HG03097 (cell line): ENCODE data around the gene ACTRT3.
"Not testable (repeated sequence)": the region's sequence is repeated elsewhere in the genome, so short reads cannot be mapped to it uniquely, and the experiment has no call there.

Experiments
- ATAC-seq: cut with Tn5 transposase; IDR thresholded peaks from one replicate; pipeline ENCODE4 v1.9.1; 2021; ENCODE audit not compliant: unreplicated experiment, low FRiP score

ACTRT3 gene

DNA sequence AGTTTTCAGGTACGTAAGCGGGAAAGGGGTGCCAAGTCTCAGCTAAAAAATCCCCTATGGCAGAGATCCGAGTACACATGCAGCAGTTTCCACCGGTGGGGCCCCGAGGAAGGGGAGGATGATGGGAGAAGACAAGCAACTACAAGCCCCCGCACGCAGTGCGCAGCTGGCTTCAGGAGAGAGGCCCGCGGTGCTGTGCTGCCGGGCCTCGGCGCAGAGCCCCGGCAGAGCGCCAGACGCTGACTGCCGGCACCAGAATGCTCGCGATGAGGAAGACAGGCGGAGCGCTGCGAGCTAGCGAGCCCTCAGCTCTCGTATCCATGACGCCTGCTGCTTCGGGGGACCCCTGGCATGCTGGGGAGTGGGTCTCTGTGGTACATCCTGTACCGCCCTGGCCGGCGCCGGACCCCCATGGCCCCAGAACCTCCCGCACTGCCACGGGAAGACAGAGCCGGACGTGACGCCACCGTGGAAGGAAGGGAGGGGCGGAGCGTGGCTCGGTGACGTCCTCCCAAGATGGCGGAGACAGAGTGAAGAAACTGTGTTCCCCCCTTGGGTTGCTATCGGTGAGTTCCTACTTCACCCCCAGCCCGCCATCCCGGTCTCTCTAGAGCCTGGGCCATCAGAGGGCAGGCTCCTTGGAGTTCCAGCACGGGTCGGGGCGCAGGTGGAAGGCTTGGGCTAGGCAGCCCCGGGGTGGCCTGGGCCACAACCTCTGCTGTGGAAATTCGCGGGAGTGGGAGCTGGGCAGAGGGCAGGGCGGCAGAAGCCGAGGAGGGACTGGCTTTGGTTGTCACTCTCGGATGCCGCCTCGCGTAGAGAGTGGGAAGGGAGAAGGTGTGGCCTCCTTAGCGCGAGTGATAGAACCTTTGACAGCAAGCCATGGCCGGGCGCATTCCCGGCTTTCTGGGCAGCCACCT lies 3.8 kb upstream of the ACTRT3 start, which contains the start of gene MYNN:
TSS of gene MYNN (plus strand) at position 500 of the 920 bp plus-strand sequence. CDS start 900 bp downstream, outside the sequence.
- peak; percentile 82 for ATAC-seq

DNA sequence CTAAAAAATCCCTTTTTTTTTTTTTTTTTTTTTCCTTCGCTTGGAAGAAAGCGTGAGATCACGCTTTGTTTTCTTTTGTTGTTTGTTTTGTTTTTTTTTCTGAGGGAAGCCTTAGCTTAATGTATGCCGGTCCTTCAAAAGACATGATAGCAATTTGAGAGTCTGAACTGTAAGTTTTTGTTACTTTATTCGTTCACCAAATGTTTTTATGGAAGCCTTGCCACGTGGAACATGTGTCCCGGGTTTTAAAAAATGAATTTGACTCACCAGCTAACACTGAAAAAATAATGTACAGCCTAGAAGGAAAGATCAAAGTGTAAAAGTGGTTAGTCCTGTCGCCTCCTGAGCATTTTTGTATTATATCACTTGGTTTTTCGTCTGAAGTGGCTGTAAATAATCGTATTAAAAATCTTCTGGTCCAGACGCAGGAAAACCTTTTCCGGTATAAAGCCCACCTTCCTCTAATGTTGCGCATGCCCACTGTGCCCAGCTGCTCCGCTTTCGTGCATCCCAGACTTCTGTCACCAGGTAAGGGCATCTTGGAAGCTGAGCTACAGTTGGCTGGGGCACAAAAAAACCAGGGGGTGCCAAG lies 3.0 kb upstream of the ACTRT3 start:
- ATAC-seq = no peak

DNA sequence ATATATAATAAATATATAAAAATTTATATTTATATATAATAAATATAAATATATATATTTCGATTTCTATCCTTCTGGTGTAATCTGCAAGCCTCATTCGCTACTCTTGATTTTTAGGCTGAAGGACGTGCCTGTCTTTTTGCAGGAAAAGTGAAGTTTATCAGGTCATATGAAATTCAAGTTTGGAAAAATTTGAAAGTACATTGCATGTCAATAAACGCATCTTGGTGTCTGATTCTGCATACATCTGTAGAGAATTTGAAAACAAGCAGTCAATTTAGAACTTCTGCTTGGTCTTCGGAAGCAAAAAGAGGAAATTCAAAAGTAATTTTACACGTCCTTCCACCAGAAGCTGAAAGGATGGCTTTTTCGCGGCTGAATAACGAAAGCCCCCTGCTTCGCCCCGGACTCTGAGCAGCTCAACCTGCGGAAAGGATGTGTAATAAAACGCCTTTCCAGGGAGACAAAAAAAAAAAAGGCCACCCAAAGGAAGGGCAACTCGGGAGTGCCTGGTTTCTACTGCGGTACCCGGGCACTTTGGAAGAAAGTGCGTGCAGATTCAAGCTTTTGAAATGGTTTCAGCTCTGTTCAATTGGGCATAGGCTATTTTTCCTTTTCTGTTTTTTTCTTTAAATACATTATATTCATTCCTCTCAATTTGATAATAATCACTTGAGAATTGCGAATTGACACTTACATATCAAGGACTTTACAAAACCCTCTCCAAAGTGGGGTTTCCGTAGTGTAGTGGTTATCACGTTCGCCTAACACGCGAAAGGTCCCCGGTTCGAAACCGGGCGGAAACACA lies 2.3 kb upstream of the ACTRT3 start:
- no peak for ATAC-seq

DNA sequence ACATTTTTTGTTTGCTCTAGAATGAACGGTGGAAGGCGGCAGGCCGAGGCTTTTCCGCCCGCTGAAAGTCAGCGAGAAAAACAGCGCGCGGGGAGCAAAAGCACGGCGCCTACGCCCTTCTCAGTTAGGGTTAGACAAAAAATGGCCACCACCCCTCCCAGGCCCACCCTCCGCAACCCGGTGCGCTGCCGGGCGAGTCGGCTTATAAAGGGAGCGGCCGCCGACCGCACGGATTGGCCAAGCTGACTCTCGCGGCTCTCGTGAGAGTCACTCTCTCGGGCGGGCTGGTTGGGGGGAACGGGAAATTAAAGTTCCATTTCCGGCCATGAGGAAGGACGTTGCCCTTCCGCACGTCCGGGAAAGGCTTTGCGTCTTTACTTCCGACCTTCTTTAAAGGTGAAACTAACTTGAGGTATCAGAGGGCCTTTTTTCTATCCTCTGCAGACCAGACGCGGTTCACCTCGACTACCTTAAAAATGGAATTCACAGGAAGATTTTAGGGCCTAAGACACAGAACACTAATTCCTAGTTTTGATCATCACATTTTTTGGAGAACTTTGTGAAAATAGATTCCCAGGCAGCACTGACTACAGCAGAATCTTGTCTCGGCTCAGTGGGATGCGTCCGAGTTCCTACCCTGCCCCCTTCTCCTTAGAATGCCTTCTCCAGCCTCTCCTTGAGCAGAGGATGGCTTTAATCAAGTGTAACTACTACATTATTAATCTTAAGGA lies 4.3 kb downstream of the ACTRT3 start, which contains the start of gene TERC:
TSS of gene TERC (minus strand) at position 179 of the 731 bp plus-strand sequence.
- peak; percentile 76 for ATAC-seq

DNA sequence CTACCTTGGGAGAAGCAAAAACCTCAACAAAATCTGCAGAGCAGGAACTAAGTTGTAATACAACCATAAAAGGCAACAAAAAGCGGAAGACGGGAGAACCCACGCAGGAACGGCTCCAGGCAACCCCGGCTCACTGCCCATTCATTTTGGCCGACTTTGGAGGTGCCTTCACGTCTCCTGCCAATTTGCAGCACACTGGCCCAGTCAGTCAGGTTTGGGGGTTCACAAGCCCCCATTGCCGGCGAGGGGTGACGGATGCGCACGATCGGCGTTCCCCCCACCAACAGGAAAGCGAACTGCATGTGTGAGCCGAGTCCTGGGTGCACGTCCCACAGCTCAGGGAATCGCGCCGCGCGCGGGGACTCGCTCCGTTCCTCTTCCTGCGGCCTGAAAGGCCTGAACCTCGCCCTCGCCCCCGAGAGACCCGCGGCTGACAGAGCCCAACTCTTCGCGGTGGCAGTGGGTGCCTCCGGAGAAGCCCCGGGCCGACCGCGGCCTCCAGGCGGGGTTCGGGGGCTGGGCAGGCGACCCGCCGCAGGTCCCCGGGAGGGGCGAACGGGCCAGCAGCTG lies 5.0 kb downstream of the ACTRT3 start:
- peak; percentile 19 for ATAC-seq

DNA sequence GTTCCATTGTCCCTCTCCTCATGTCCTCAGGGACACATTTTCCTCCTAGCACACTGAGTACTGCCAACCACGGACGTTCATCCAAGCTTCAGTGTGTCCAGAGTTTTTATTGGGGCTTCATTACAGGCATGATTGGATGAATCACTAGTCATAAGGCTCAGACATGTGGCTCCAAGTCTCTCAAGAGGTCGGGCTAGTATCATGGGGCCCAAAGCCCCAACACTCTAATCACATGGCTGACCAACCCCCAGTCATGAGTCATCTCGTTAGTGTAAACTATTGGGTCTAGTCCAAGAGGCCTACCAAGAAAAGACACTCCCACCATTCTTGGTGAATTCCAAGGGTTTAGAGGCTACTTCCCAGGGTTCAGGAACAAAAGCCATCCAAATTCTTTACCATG lies 8.9 kb downstream of the ACTRT3 start:
- ATAC-seq = no peak

DNA sequence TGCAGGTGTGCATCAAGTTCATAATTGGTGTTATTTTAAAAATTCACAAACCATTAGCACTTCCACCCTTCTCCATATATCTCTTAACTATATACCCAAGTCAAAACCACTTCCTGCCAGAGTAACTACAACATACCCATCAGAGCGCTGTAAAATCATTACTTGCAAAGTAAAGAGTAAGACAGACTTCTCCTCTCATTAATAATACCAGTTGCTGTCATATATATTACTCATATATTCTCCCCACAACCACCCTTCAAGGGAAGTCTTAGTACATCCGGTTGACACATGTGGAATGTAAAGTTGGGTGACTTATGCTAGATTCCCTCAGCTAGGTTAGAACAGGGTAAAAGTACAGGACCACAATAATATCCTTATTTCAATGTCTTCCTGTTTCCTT lies 10.1 kb downstream of the ACTRT3 start:
- peak; percentile 77 for ATAC-seq

DNA sequence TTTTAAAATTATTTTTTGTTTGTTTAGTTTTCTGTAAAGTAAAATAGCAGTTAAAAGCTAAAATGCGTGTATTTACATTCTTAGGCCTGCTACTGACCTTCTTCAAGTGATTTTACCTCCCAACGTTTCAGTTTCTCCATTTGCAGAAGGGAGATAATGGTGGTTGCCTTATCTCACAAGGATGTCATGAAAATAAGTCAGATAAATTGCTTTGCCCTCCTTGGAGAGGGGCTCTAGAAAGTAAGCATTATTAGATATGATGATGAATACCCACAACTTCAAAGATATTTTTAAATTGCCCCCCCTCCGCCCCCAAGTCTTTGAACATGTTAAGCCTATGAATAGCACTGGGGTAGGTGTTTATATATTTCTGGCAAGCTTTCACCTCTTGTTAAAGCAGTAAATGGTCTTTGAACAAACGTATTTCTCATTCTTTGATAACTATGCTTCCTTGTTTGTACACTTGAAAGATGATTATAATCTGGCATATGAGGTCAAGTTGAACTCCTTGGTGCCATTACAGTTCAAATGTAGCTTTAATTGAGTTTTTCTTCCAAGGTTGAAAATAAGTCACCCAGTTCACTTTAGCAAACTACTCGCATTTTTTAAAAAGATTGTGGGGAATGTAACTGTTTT lies 10.9 kb downstream of the ACTRT3 start:
- ATAC-seq = no peak

DNA sequence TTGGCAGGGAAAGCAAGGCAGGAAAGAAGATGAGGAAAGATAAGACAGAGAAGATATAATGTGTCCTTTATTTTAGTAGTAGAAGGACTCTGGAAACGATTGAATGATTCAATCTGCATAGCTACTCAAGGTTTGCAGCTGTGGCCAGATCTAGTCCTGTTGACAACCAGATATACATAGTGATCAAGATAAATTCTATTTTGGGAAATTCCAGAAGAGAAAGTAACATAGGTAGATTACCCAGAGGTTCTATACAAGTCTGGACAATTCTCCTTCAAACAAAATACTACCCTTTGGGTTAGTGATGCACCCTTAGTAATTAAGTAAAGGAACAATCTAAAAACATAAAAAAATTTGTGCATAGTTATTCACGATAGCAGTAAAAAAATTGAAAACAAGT lies 13.9 kb downstream of the ACTRT3 start:
- no peak for ATAC-seq

DNA sequence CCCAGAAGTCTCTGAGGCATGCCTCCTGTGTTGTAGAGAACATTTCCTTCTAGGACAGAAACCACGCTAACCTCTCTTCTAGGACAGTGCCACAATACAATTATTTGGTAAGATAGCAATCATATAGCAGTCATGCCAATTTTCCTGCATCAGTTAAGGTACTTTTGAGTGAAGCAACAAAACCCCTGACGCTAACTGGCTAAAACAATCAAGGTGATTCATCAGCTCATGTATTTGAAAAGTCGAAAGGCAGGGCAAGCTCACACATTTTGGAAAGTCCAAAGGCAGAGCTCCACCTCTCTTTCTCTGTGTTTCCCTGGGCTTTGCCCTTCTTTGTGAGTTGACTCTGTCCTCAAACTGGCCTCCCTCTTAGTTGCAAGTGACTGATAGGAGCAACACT lies 14.7 kb downstream of the ACTRT3 start:
- no peak for ATAC-seq

DNA sequence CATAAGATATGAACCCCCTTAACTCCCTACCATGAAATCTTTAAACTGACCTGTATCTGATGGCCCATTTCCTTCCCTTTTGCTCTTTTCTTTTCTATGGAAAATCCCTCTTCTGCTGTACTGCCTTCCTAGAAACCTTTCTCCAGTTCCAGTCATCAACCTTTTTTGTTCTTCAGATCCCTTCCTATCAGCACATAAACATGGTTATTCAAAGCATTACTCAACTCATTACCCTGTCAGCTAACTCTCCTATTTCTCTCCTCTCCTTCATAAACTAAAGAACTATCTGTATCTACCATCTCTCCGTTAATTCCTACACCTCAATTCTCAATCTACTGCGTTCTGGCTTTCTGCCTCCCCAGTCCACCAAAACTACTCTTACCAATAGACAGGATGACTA lies 17.5 kb downstream of the ACTRT3 start:
- no peak for ATAC-seq

DNA sequence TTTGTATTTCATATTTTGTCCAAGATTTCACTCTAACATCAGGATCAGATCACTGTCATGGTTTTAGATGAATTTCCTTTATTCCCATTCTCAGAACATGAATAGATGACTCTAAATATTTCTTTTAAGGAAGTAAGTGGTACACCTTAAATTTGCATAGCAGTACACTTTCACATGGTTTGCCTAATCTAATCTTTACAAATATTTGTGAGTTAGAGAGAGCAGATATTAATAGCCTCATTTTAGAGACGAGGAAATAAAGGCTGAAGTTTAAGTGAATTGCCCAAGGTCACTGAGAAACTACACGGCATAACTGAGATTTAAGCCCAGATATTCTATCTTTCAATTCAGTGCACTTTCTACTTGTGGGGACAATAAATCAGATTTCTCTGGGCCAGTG lies 18.7 kb downstream of the ACTRT3 start:
- ATAC-seq = no peak

DNA sequence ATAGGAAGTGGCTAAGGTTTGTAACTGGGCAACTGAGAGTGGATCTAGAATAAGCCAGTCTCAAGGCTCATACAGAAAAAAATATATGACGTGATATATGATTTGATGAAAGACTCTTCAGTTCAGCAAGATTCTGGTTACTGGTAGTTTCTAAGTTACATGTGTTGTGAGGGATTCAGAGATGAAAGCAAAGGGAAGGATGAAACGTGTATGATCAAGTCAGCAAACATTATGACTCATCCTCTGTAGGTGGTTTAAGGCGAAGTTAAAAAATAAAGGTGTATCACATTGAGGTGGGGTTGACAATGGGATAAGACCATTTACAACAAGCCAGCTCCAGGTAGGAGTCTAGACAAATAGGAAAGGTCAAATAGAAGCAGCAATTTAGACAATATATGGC lies 20.7 kb downstream of the ACTRT3 start:
- no peak for ATAC-seq

DNA sequence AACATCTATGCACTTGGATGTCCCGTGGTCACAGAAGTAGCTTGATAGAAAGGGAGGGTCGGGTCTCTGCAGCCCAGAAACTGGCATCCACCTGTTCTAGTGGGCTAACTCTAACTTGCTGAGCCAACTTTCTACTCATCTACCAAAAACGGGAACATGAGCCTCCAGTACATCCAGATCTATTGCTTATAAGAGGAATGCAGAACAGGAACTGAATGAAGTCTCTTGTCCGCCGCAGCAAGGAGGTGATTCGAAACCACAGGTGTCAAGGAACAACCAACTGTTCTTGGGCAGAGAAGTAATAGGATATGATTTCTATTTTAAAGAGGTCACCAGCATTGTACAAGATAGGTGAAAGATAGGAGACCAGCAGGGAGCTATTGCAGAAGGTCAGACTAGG lies 22.4 kb downstream of the ACTRT3 start:
- no peak for ATAC-seq

DNA sequence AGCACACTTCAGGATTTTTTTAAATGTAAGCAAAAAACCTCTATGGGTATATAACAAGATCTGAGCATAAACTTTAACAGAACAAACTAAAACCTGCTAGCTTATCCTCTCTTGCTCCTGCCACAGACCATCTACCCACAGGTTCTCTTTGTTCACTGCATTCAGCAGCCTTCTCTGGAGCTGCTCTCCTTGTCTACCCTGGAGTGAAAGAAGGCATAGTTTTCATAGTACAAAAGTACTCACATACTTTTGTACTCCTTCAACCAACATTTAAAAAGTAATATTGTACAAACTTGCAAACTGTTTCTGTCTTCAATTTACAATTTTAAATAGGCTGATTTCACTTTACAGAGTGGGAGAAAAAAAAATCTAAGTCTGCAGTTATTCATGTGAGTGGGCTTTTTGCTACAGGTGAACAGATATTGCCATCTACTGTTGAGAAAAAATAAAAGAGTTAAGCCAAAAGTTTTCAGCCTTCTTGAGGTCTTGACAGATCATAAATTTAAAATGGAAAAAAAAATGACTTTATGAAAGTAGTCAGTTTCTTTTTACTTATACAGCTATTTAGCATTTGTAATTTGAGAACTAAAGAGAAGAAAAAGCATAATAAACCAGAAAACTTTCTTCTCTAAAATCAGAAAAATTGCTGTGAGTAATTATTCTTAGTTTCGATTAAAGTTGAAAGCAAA lies 24.9 kb downstream of the ACTRT3 start:
- no peak for ATAC-seq

DNA sequence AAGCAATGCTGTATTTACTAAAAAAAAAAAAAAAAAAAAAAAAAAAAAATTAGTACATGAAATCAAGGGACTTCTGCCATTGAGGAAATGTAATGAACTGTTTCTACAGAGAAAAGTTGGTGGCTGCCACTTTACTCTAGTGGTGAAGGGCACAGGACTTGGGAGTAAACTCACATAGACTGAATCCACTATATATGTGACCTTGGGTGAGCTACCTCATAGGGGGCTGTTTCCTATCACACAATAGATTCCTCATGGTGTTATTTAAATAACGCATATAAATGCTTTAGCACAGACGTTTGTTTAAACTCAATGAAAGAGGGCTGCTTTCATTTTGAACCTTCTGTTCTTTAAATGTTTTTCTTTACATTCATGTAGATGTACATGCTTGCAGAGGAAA lies 30.3 kb downstream of the ACTRT3 start:
- ATAC-seq = no peak

DNA sequence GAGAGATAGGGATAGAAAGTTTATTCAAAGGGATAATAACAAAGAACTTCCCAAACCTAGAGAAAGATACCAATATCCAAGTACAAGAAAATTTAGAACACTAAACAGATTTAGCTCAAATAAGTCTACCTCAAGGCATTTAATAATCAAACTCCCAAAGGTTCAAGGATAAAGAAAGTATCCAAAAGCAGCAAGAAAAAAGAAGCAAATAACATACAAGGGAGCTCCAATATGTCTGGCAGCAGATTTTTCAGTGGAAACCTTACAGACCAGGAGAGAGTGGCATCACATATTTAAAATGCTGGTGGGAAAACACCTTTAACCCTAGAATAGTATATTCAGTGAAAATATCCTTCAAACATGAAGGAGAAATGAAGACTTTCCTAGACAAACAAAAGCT lies 37.5 kb downstream of the ACTRT3 start:
- not testable (repeated sequence) for ATAC-seq

DNA sequence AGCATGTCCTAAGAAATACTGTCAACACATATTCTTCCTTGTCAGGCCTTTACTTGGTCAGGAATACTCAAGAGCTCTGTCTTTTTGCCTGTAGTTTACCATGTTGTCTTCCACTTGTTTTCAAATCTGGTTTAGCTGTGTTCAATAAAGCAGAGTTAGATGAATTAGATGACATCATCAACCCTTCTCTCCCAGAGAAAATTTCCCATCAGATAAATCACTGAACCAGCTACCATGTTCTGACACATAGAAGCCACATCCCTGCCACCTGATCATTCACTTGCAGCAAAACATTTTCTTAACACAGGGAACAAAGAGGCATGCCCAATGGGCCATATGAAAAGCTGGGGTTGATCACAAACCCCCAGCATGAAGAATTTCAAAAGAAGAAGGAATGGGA lies 46.6 kb downstream of the ACTRT3 start:
- no peak for ATAC-seq

DNA sequence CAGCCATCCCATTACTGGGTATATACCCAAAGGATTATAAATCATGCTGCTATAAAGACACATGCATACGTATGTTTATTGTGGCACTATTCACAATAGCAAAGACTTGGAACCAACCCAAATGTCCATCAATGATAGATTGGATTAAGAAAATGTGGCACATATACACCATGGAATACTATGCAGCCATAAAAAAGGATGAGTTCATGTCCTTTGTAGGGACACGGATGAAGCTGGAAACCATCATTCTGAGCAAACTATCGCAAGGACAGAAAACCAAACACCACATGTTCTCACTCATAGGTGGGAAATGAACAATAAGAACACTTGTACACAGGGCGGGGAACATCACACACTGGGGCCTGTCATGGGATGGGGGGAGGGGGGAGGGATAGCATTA lies 50.9 kb downstream of the ACTRT3 start:
- ATAC-seq = not testable (repeated sequence)
